GM21619 (cell line): ENCODE data around the gene ANGPTL7.
"Not testable (repeated sequence)": the region's sequence is repeated elsewhere in the genome, so short reads cannot be mapped to it uniquely, and the experiment has no call there.

Source experiments
- ATAC-seq: cut with Tn5 transposase; IDR thresholded peaks from one replicate; pipeline ENCODE4 v1.9.1; 2021; ENCODE audit not compliant: unreplicated experiment

ANGPTL7 gene, protein sequence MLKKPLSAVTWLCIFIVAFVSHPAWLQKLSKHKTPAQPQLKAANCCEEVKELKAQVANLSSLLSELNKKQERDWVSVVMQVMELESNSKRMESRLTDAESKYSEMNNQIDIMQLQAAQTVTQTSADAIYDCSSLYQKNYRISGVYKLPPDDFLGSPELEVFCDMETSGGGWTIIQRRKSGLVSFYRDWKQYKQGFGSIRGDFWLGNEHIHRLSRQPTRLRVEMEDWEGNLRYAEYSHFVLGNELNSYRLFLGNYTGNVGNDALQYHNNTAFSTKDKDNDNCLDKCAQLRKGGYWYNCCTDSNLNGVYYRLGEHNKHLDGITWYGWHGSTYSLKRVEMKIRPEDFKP

DNA sequence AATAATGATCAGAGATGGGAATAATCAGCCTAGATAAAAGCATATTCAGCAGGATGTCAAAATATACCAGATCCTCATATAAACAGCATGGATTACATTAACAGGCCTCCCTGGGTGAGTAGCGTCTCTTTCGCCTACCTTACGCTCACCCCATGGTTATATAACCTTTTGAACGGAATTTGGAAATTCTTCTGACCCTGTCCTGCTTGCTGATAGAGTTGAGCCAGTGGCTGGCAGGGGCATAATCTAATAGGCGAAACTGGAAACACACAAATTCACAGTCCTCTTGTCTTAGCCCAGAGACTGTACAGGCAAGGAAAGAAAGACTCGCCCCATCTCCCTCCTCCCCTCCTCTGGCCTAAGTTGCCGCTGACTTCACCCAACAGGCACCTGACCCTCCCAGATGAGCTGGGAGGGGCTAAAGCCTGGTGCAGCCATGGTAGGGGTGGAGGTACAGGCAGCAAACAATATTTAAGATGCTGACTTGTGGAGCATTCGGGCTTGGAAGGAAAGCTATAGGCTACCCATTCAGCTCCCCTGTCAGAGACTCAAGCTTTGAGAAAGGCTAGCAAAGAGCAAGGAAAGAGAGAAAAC is at the start of gene ANGPTL7:
Gene ANGPTL7 (plus strand): TSS at position 498 of the 594 bp plus-strand sequence. CDS start 225 bp downstream, outside the sequence.
- no peak for ATAC-seq

DNA sequence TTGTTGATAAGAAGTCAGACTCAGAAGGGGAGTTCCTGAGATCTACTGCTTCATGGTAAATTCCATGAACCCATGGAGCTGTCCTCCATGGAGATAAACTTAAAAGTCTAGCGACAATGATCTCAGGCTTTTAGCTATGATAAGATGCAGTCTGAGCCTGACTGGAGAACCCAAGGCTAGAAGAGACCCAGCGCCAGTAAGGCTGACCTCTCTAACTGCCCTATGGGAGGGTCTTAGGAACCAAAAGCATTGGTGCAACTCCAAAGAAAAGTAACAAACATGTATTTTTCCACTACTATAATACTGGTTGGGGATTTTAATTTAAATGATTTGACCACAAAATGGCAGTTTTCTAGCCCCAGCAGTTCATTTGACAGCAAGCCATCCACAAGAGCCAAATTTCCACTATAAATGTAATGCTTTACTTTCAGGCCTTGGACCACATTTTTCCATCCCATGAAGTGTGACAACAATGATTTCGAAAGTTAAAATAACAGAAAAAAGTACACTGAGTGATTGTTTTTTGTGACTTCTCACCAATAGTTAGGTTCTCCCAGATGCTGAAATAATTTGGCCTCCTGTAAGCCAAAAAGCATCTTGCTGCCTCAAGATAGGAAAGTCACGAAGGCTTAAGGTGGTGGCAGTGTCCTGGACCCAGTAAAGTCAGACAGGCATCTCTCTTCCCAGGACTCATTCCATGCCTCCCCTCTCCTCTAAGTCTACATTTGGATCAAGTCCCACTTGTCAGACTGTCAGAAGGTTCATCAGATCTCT is 46.4 kb upstream of the ANGPTL7 start:
- ATAC-seq, result no peak

DNA sequence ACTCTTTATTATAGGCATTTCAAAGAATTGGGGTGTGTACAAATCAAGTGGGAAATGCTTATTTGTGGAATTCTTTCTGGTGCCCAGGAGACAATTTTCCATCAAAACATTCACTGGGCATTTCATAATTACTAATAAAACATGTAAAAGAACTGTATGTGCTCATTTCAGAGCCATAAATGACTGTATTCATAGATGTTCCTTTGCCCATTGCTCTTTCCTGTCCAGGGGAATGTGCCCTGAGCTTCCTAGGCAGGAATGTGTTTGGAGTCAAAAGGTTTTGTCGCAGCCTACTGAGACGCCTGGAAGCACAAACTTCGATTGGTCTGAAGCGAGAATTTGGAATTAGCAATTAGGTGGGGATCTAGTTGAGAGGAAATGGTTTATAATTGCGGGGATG is 45.8 kb upstream of the ANGPTL7 start:
- ATAC-seq, result no peak

DNA sequence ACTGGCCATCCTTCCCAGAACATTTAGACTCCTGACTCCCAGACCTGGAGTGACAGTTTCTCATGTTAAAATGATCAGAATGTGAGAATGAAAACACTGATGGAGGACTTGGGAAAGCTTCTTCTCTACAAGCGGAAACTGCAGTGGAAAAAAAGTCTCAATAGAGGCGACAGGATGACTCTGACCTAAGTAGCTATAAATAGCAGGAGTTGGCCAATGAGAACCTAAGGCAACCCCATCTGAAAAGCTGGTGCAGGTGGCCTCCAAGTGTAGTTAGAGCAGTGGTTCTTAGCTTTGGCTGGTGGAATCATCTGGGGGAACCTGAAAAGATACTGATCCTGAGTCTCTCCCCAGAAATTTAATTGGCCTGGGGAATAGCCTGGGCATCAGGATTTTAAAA is 45.2 kb upstream of the ANGPTL7 start:
- no peak for ATAC-seq

DNA sequence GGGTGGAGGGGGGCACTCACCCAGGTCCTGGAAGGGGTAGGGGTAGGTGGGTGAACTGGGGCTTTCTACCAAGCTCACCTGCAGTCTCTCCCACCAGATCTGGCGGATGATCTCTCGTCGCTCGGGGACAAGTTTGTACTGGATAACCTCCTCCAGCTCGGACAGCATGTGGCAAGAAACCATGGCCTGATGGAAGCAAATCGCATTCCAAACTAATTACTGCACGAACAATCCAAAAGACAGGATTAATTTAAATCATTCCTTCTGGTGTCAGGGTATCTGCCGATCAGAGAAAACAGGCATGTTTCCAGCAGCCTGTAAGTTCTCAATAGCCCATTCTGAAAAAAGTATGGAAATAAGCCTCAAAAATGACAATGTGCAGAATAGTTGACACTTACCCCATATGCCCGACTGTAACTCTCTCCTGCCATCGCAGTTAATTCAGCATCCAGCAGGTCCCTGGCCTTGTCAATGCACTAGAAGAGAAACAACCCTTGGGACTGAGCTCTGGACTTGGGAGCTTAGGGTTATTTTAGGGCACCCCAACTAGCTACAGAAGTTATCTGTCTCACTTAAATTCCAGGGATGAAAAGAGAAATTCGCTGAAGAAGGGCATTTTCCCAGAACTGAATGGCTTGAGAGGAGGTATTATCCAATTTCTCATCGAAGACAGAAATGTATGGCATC is 44.4 kb upstream of the ANGPTL7 start:
- no peak for ATAC-seq

DNA sequence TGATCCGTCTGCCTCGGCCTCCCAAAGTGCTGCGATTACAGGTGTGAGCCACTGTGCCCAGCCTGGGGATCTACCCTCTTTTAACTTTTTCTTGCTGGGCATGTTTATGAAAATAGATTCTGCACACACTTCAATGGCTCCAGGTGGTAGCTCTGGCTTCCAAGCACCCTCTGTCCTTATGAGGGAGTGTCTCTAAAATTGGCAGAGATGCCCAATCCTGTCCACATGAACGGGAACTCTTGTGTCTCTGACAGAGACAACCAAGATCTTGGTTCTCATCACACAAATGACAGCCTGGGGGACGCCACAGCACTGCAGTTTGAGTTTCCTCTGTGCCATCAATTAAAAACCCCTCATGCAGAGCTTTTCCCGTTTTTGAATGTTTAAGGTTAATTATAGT is 43.4 kb upstream of the ANGPTL7 start:
- ATAC-seq, result no peak

DNA sequence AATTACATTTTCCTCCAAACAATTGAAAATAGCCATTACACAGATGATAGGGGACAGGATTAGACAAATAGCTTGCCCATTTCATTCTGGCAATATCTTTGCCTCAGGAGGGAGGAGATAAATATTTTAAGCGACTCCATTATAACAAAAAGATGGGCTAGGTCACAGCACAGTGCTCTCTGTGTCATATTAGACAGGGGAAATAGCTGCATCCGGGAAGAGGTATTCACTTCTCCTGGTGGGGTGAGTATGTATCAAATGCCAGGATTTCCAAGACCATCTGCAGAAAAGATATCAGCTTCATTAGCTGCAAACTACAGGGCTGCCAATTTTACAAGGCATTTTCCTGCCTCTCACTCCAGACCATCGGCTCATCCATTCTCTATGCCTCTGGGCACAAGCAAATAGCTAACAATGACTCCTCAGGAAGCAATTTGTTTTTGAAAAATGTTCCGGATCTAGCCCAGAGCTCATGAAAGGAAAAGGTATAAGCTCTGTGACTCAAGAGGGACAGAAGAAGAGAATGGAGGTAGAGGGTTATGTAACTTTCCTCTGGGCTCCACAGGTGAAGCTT is 41.9 kb upstream of the ANGPTL7 start:
- ATAC-seq, result no peak

DNA sequence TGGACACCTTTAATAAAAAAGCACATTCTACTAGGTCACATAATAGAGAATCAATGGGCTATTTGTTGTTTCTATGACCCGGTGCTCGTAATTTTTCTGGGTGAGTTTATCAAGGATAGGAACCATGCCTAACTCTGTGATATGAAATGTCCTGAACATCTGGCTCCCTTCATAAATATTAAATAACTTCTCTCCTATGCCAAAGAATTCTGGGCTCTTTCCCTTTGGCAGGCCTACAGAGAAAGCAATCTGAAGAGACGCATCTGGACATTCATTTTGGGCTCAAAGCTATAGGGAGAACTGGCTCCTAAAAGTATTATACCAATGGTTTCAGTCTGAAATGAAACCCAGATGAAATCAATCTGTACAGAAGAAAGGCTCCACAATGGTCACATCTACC is 38.8 kb upstream of the ANGPTL7 start:
- ATAC-seq, result no peak

DNA sequence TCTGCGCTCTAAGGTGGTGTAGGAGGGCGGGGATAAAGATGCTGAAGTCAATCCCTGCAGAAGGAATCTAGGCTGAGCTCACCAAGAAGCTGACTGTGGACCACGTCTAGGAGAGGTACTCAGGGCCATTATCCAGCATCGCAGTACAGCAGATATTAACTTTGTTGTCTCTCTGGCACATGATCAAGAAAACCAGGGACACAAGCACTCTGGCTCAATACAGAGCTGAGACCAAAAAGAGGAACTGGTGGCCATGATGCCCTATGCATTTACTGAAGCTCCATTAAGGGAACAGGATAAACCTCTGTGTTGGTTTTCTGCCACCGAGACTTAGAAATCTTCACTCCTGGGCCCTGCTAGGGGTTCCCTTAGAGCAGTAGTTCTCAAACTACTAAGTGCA is 38.0 kb upstream of the ANGPTL7 start:
- no peak for ATAC-seq

DNA sequence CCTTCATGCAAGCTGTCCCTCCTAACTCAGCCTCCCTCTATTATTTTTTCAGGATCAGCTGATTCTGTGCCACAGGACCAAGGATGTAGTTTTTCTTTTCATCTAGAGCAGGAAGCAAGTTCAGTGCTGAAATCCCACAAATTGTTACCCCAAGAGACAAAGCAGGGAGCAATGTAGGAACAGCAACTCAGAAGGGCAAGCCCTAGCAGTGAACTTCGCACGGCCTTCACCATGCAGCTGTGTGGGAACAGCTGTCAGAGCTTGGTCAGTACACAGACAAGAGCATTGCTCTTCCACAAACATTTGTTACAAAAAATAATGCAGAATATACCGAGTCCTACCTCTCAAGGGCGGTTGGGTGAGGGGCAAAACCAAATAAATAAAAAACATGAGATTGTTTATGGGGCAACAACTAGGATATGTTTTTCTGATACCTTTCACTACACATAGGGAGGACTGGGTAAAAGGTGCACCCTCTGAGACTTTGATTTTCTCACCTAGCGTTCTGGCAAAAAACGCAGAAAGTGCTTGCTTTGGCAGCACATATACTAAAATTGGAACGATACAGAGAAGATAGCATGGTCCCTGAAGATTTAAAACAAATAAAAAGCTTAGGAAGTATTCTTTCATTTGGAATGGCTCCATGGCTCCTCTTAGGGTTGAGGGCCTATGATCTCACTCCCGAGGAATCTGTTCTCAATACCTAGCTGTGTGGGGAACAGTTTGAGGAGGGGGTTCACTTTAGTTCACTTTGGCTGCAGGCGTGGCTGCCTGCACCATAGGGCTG is 37.1 kb upstream of the ANGPTL7 start:
- ATAC-seq, result no peak

DNA sequence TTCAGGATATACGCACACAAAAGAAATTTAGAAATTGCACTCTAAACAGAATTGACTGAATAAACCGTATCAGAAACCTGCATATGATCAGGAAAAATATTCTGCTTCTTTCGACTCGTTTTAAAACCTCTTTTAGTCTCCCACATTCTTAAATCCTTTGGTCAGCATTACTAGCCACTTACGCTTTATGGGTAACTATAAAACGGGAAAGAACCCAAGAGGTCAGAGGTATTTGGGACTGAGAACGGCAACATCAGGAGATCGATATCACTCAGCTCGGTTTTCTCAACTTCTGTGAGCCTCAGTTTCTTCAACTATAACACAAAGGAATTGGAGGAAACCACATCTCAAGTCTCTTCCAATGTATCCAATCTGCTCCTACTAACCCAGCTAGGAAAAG is 36.4 kb upstream of the ANGPTL7 start:
- ATAC-seq, result no peak

DNA sequence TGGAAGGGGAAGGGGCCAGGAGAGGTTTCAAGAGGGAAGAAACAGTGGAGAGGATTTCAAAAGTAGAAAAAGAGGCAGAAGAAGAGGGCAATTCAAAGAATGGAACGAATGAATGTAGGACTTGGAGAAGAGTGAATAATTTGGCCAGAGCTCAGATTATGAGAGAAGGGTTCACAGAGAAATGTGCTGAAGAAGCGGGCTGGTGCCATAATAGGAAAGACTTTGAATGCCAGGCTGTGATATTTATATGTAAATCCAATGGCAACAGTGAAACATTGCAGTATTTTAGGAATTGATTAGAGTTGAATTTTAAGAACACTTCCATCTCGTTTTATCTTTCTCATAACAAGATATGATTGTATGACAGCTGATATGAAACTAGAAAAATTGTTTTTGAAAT is 36.0 kb upstream of the ANGPTL7 start:
- ATAC-seq, result no peak

DNA sequence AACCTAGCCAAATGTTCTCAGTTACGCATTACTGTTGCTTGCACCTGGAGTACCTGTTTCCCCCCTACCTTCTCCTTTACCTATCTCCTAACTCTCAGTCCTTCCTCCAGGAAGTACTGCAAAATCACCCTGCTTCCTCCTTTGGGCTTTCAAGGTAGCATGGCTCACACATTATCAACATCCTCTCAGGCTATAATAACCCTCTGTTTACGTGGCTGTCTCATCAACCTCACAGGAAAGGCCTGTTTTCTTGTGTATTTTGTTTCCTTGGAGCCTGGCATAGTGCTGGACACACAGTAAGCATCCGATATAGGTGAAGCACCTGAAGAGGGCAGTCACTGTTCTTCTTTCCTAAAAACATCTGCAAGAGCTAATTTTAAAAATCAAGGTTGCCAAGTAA is 32.7 kb upstream of the ANGPTL7 start:
- no peak for ATAC-seq

DNA sequence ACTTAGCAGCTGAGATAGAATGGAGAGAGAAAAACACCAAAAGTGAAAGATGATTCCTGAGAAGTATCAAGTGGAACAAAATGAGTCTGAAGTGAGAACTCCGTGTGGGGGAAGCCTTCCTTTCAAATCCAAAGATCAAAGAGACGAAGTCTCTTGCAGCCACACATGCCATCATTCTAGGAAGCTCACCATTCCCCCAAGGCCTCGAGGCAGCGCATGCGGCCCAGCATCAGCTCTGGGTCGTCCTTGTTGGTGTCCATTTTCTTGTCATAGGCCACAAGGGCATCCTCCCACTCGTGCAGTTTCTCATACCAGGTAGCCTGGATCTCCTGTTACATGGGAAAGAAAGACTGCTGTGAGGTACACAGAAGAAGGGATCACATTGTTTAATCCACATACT is 32.2 kb upstream of the ANGPTL7 start:
- no peak for ATAC-seq

DNA sequence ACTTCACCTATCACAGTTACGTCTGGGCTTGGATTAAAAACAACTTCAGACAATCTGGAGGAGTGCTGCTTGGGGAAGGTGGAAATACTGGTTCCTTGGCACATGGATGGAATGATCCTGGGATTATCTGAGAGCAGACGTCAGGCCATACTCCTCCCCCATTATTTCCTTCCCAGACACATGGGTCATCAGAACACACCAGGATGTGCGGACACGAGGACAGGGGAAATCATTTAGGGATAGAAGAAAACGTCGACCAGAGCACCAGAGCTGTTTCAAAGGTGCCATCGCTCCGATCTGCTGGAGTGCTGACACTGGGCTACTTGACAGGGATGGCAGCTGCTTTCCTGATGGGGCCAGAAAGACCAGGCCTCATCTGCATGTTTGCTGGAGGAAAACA is 31.8 kb upstream of the ANGPTL7 start:
- ATAC-seq, result no peak

DNA sequence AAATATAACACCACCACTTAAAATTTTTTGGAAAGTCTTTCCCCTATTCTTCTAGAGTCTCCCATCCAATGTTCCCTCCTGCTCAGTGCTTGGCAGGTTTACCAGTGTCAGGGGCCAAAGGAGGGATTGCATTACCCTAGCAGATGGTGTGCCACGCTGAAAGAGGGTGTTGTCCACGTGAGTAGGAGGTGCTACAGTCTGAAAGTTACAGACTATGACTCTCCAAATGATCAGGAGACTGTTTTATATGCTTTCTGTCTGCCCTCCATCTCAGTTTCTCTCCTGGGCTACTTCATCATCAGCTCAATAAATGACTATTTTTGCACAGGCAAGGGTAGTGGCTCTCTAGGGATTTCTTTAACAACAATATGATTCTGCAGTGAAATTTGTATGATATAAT is 31.3 kb upstream of the ANGPTL7 start:
- no peak for ATAC-seq

DNA sequence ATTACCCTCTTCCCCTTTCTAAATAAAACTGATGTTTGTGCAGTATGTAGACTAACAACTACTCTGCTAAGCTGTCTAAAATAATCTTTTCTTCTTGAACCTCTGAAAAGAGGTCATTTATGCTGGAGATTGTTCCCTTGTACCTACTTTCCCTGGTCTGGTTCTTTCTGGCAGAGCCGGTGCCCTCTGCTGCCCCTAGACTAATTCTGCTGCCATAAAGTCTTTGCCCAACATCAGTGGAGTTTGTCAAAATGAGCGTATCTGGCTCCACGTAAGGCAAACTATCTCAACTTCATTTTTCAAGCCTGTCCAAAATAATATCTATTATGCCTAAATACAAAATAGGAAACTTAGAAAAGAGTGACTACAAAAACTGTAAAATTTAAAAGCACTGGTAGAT is 30.9 kb upstream of the ANGPTL7 start:
- ATAC-seq, result no peak

DNA sequence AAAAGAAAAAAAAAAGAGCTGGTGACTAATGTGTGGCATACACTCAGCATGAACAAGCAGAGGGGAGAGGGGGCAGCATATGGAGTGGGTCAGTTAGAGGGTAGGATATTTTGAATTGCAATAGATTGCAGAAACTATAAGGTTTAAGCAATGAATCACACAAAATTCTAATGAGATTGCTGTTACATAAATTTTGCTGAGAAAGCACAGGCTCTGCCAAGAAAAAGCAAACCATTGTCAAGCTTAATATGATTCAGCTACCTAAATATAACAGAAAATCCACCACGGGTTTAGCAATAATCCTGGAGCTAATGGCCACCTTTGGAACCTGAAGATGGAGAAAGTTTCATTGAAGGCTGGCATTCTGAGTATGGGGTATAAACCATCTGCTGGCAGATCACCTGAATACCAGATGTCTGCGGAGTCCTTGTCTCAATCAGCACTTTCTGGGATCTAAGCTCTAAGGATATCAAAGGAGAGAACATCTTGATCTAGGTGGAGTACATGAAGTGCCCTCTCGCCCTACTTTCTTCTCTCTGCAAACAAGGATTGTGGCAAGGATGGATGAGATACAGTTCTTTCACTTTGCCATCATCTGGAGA is 30.3 kb upstream of the ANGPTL7 start:
- ATAC-seq, result no peak

DNA sequence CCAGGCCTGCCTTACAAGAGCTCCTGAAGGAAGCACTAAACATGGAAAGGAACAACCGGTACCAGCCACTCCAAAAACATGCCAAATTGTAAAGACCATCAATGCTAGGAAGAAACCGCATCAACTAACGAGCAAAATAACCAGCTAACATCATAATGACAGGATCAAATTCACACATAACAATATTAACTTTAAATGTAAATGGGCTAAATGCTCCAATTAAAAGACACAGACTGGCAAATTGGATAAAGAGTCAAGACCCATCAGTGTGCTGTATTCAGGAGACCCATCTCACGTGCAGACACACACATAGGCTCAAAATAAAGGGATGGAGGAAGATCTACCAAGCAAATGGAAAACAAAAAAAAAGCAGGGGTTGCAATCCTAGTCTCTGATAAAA is 26.4 kb upstream of the ANGPTL7 start:
- ATAC-seq, result not testable (repeated sequence)

DNA sequence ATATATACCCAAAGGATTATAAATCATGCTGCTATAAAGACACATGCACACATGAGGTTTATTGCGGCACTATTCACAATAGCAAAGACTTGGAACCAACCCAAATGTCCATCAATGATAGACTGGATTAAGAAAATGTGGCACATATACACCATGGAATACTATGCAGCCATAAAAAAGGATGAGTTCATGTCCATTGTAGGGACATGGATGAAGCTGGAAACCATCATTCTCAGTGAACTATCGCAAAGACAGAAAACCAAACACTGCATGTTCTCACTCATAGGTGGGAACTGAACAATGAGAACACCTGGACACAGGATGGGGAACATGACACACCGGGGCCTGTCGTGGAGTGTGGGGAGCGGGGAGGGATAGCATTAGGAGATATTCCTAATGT is 22.4 kb upstream of the ANGPTL7 start:
- ATAC-seq, result not testable (repeated sequence)
